ENCODE results near the gene CCNL2.
"Not testable (repeated sequence)": the region's sequence is repeated elsewhere in the genome, so short reads cannot be mapped to it uniquely, and the experiment has no call there.

Gene CCNL2

DNA sequence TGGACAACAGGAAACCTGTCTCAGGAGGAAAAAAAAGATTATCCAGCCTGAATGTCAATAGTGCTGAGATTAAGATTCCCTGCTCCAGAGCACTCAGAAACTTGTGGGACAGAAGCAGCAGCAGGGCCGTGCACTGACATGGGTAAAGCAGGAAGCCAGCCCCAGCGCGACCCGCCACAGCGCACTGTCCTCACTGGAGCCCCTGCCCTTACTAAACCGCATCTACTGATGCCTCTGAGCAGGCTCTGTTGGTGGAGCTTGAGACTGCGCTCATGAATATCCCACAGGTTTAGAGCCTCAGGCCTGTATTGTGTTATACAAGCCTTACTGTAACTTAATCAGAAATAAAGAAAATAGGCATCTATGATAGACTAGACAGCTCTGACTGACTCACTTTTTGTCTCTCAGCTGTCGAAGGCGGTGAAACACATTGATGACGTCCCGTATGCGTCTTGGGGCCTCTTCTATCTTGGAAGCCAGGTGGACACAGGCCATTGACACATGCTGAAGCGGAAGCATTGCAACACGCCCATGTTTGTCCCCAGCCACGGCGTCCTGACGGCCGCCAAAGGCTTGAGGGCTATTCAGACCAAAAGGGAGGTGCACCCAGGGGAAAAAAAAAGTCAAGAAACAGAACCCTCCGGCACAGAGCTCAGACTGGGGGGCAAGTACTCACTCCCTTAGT is 1.2 kb downstream of the CCNL2 start:
- DNase-seq: no peak

DNA sequence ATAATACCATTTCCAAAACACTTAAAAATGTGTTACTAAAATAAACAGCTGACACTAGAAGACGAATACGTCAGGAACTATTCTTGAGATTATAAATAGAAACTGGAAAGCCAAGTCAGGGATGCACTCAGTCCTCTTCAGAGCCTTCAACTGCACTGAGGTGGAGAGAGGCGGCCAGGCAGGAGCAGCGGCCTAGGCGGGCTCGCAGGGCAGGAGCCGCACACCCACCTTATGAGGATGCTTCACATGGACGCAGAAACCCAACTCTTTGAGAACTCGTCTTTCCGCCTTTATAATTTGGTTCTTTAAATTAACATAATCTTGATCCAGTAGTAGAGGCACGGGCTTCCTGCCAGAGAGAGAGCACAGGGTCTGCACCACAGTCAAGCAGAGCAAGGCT is 4.0 kb downstream of the CCNL2 start:
- no peak for DNase-seq

- no peak for DNase-seq
Observed at GRCh38 chr1:1394116-1394515, 5.0 kb downstream of the CCNL2 start.

DNA sequence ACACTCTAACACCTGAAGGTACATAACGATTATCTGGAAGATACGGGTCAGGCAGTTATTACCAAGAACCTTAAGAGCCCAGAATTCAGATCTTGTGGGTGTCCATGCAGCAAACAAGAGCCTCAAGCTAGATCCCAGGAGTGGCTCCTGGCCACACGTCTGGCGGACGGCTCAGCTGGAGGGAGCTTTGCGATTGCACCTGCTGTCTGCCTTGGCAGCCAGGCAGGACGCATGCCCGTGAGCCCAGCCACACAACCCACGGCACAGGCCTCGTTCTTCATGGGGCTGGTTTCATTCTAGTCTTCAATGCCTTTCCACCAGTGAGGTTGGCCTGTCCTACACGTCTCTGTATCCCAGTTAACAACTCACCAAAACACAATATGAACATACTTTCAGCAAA is 5.7 kb downstream of the CCNL2 start:
- no peak for DNase-seq

- DNase-seq: no peak
Observed at GRCh38 chr1:1393014-1393413, 6.1 kb downstream of the CCNL2 start.

DNA sequence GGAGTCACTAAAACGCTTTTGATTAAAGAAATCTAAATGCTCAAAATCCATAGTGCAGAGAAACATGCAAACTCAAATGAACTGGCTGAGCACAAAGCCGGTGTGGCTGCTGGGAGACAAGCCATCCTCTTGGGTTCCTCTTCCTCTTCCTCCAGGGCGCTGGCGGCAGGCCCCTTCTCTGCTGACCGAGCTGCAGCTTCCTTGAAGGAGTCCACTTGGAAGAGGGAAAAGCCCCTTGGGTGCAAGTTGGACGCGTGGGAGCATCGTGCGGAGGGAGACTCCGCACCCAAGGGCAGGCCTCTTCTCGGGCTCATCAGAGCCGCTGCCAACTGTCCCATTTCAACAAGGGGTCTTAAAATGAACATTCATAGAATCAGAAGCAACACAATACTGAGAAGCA is 7.9 kb downstream of the CCNL2 start:
- DNase-seq: no peak

- no peak for DNase-seq
Observed at GRCh38 chr1:1390675-1391074, 8.5 kb downstream of the CCNL2 start.

DNA sequence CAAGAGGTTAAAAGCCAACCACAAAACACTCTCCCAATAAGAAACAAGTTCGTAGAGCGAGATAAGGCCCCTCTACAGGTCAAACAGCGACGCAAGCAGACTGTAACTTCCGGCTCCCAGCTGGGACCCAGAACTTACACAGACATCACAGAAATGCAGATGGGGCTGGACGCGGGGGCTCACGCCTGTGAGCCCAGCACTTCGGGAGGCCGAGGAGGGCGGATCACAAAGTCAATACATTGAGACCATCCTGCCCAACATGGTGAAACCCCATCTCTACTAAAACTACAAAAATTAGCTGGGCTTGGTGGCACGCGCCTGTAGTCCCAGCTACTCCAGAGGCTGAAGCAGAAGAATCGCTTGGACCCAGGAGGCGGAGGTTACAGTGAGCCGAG is 11.1 kb downstream of the CCNL2 start:
- DNase-seq: no peak

DNA sequence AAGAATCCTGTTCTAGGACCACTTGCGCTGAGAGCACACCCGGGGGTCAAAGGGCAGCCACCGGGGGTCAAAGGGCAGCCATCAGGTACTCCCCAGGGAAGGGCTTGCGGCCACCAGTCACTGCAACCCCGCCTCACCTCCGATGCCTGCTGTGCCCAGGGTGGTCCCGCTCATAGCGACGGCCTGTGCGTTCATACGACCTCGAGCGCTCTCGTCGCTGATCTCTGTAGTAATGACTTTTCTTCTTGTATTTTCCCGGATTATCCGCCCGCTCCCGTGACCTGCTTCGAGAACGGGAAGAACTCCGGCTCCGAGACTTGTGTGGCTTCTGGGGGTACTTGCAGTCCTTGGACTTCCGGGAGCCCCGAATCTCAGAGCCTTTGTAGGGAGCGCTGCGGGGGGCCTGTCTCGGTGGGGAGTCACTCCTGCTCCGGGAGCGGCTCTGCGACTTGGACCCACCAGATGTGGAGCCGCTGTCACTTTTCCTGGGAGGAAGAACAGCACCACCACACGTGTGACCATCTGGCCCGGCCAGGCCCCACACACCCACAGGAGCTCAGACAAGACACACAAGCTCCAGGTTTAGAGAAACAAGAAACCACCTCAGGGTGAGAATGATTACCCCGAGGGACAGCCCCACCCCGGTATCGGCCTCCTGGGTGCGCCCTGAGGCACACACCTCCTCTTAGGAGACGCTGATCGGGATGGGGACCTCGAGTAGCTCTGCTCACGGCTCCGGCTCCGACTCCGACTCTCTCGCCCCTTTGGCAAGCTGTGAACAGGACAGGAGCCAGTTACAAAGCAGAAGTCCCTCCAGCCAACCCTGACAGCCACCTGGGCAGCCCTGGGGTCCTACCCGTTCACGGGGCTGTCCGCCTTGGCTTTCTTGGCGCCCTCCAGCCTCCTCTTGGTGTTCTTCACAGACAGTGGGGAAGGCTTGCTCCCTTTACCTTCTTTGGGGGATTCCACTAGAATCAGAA is 11.7 kb downstream of the CCNL2 start:
- DNase-seq: no peak

DNA sequence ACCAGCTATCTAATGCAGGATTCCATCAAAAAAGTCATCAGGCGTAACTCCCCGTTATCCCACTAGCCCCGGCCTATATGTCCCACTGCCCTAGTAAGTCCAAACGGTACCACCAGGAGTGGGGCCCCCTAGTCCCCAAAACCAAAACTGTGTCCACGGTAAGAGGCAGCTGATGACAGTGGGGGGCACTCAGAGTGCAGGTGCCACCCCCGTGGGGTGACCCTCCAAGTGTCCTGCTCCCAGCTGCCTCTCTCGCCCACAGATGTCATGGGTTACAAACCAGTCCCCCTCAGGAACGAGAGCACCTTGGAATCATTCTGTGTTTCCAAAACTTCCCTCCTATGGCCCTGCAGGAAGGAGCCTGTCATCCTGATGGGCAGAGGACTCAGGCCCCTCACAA is 13.2 kb downstream of the CCNL2 start:
- DNase-seq: no peak

DNA sequence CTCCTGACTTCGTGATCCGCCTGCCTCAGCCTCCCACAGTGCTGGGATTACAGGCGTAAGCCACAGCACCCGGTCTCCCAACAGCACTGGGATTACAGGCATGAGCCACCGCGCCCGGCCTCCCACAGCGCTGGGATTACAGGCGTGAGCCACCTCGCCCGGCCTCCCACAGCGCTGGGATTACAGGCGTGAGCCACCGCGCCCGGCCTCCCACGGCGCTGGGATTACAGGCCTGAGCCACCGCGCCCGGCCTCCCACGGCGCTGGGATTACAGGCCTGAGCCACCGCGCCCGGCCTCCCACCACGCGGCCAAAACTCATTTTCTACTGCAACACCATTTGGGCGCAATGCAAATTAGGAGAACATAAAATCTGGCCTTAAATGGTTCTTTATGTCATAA is 13.8 kb downstream of the CCNL2 start:
- not testable (repeated sequence) for DNase-seq

GRCh38 chr1:1381294-1381693 is 17.8 kb downstream of the CCNL2 start:
- DNase-seq: no peak

DNA sequence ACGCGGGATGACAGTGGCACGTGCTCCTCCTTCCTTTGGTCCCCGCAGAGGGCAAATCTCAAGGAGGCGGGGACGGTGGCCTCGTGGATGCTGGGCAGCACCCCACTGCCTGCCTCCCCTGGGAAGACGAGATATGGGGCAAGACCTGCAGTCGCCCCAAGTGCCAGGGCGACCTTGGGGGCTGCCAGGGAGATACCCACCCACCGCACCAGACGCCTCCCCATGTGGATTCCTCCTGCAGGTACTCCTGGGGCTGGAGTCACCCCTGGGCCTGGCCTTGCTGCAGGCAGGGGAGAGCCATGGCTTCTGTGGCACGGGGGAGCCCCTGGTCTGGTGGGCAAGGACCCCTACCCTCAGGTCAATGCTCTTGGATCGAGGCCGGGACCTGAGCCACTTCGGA is 18.3 kb downstream of the CCNL2 start:
- no peak for DNase-seq

GRCh38 chr1:1377540-1378205 is 21.5 kb downstream of the CCNL2 start:
- DNase-seq: no peak

- no peak for DNase-seq
Observed at GRCh38 chr1:1376551-1377226, 22.4 kb downstream of the CCNL2 start.

DNA sequence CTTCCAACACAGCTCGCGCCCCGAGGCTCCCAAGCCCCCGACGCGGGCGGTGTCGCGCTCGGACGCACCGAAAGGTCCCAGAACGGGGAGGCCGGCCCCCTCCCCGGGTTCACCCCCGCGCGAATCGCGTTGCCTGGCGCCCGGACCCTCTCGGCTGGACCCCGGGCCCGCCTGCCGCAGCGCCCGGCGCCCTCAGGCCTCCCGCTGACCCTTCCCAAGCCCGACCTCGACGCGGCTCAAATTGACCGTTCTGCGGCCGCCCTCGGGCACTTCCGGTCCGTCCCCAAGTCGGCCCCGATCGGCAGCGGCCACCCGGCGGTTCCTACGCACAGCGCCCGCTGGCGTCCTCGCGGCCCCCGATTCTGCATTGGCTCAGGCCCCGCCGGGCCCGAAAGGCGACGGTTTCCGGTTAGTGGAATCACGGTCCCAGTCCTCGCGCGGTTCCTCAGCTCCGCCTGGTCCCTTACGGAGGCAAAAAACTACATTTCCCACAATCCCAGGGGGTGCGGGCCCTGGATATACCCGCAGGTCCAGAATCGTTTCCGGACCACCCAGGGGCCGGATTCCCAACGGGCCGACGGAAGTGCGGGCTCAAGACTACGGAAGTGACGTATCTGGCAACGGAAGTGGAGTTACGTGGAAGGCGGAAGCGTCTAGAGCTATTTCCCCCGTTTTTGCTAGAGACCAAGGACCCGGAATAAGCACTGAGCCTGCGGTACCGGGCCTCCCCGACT is 24.0 kb downstream of the CCNL2 start, which contains the start of gene AURKAIP1:
Gene AURKAIP1, minus strand, starts transcription at position 279 of the 734 bp plus-strand sequence. CDS start 451 bp downstream, outside the sequence.
- peak; percentile 100 for DNase-seq

- DNase-seq: no peak
Observed at GRCh38 chr1:1374589-1374928, 24.6 kb downstream of the CCNL2 start.

GRCh38 chr1:1373815-1374588 is 25.1 kb downstream of the CCNL2 start:
- no peak for DNase-seq

- DNase-seq: no peak
Observed at GRCh38 chr1:1373051-1373814, 25.9 kb downstream of the CCNL2 start.

All from HCEC 1CT (cell line).